ENCODE data around the gene PHACTR1.

Gene PHACTR1

GRCh38 chr6:13079096-13079723 is 362.6 kb downstream of the PHACTR1 start:
- in situ Hi-C loops (cut with HindIII; ENCODE audit: low sequenced_read_pairs) = no loop called here
- no peak overlapping the region for H3K4me3 ChIP-seq (ENCODE audit: low read depth, low read length)
- no peak for DNase-seq (ENCODE audit: low read depth, low spot score)
- no peak for TF ChIP-seq CTCF (IDR thresholded peaks at IDR 0.05; ENCODE audit: low read depth, low read length)

DNA sequence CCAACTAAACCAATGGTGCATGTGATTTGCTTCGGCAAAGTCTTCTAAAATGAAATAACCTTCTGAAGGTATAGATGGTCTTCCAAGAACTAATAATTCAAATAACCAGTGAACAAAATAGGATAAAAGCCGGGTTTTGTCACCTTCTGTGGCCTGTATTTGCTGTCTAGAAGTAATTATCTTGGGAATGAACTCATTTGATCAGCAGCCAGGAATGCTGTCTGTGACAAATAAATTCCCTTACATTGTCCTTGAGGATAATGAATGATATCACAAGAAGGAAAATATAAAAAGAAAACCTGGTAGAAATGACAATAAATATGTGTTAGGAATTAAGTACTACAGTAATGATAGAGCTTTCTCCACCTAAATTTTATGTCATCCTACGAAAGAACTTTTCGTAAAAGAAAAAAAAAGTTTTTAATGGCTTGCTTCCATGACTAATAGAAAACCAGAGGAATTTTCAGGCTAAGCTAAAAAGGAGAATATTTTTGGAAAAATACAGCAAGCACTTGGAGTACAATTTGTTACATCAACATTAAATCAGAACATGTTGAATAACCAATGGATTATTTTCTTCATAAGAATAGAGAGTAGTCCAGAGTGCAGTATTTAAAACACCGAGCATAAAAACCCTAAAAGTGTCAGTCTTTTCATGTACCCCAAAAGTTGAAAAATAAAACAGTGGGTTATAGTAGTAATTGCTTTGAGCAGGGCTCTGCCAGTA is 364.1 kb downstream of the PHACTR1 start:
- H3K4me3 ChIP-seq (ENCODE audit: low read depth, low read length) = no peak overlapping the region
- no peak for DNase-seq (ENCODE audit: low read depth, low spot score)
- TF ChIP-seq CTCF (IDR thresholded peaks at IDR 0.05; ENCODE audit: low read depth, low read length) = no peak
- in situ Hi-C loops (cut with HindIII; ENCODE audit: low sequenced_read_pairs) = no loop called here

GRCh38 chr6:13081189-13081563 is 364.6 kb downstream of the PHACTR1 start:
- H3K4me3 ChIP-seq (ENCODE audit: low read depth, low read length) = no peak overlapping the region
- in situ Hi-C loops (cut with HindIII; ENCODE audit: low sequenced_read_pairs) = no loop called here
- no peak for TF ChIP-seq CTCF (IDR thresholded peaks at IDR 0.05; ENCODE audit: low read depth, low read length)
- no peak for DNase-seq (ENCODE audit: low read depth, low spot score)

DNA sequence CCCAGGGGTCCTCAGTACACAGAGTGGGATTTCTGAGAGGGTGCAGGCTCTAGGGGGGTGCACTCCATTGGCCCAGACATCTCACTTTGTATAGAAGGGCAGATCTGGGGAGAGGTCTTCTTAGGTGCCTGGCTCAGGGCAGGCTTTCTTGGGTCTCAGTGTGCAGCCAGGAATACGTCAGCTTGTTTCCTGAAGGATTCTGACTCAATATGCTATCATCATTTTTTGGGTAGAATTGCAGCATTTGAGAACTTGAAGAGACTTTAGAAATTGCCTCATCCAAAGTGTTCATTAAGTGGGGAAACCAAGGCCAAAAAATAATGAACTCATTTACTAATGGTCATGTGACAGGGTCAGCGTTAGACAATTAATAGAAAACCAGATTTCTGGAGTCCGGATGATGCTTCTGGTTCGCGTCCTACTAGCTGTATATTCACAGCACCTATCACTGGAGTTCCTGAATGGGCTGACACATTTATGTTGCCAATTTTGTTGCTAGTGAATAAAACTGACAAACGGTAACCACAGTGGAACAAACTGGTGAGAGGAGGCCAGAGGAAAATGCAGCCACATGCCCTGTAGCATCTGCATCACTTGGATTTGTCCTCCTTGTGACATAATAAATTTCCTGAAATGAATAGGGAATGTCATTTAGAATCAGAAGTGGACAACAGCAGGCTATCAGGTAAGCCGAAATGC is 372.9 kb downstream of the PHACTR1 start:
- TF ChIP-seq CTCF (IDR thresholded peaks at IDR 0.05; ENCODE audit: low read depth, low read length) = no peak
- DNase-seq (ENCODE audit: low read depth, low spot score) = no peak
- in situ Hi-C loops (cut with HindIII; ENCODE audit: low sequenced_read_pairs) = no loop called here
- H3K4me3 ChIP-seq (ENCODE audit: low read depth, low read length) = no peak overlapping the region

DNA sequence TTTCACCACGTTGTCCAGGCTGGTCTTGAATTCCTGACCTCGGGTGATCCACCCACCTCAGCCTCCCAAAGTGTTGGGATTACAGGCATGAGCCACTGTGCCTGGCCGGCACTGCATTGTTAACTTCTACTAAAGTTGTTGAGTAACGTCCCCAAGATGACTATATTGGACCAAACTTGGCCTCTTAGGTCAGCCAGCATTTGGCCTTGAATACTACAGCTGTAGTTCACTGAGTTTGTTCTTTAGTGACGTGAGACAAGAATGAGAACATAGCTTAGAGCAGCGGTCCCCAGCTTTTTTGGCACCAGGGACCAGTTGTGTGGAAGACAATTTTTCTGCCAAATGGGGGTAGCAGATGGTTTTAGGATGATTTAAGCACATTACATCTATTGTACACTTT is 374.6 kb downstream of the PHACTR1 start:
- no peak overlapping the region for H3K4me3 ChIP-seq (ENCODE audit: low read depth, low read length)
- no peak for DNase-seq (ENCODE audit: low read depth, low spot score)
- in situ Hi-C loops (cut with HindIII; ENCODE audit: low sequenced_read_pairs) = no loop called here
- TF ChIP-seq CTCF (IDR thresholded peaks at IDR 0.05; ENCODE audit: low read depth, low read length) = no peak

DNA sequence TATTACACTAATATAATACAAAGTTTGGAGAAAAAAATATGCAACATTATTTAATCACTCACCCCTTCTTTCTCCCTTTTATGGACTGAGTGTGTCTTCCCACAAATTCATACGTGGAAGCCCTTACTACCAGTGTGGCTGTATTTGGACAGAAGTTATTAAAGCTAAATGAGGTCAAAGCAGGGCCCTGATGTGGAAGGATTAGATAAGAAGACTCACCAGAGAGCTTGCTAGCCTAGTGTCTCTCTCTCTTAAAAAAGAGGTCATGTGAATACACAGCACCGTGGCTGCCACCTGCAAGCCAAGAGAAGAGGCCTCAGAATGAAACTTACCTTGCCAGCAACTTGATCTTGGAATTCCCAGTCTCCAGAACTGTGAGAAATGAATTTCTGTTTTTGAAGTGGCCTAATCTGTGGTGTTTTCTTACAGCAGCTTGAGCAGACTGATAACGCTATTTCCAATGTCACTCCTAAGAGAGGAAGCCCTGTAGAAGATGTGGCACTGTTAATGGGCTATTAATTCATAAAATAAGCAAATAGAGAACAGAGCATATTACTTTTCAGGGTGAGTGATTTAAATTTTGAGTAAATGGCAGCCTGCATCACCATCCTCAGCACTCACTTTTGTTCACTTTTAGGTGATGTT is 378.3 kb downstream of the PHACTR1 start:
- no peak for TF ChIP-seq CTCF (IDR thresholded peaks at IDR 0.05; ENCODE audit: low read depth, low read length)
- no peak overlapping the region for H3K4me3 ChIP-seq (ENCODE audit: low read depth, low read length)
- in situ Hi-C loops (cut with HindIII; ENCODE audit: low sequenced_read_pairs) = no loop called here
- DNase-seq (ENCODE audit: low read depth, low spot score) = no peak
